Inferior parietal cortex (tissue), 1 donor: ENCODE results near the gene SELENOW.
"Not testable (repeated sequence)": the region's sequence is repeated elsewhere in the genome, so short reads cannot be mapped to it uniquely, and the experiment has no call there.

ENCODE experiments used
- DNase-seq: peaks from one replicate; pipeline ENCODE4 v3.0.0-alpha.2; 2016; ENCODE audit errors: extremely low spot score

SELENOW gene

DNA sequence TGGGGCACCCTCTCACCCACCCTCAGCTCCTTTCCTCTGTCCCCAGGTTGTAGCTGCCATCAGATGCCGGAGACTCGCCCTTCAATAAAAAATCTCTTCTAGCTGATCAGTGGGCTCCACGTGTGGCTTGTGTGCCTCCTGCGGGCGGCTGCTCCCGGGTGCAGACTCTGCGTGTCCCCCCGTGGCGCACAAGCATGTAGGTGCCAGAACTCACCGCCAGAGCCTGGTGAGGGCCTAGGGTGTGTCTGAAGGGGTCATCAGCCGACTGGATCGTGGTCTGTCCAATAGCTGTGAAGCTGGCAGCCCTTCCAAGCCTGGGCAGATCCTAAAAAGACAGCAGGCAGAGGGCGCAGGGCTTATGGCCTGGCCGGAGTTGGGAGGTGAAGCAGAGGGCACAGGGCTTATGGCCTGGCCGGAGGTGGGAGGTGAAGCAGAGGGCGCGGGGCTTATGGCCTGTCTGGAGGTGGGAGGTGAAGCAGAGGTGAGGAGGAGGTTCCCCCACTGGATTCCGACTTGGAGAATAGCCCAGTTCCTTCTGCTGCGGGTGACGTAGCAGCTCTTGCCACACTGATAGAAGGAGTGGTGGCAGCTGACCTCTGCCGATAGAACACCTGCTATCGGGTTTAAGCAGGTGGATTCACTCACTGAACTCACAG is 21.4 kb upstream of the SELENOW start:
- no peak for DNase-seq

DNA sequence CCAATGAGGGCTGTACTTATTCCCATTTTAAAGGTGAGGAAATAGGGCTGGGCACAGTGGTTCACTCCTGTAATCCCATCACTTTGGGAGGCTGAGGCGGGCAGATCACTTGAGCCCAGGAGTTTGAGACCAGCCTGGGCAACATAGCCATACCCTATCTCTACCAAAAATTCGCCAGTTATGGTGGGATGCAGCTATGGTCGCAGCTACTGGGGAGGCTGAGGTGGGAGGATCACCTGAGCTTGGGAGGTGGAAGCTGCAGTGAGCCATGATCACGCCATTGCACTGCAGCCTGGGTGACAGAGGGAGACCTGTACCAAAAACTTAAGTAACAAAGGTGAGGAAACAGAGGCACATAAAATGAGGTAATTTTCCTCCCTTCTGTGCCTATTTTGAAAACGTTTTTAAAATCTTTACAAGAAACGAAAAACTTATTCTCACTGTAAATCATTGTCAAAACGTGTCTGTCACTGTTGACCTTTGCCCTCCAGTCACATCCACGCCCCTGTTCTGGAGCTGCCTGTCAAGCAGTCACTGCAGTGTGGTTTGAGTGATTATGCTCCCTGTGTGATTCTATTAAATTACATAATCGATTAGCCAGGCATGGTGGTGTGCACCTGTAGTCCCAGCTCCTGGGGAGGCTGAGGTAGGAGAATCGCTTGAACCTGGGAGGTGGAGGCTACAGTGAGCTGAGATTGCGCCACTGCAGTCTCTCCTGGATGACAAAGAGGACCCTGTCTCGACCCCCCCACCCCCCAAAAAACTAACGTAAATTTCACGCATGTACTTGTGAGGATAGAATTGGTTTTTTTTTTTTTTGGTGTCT is 20.7 kb upstream of the SELENOW start:
- no peak for DNase-seq

GRCh38 chr19:47758443-47758804 is 20.1 kb upstream of the SELENOW start:
- no peak for DNase-seq

- DNase-seq, result no peak
Measured at GRCh38 chr19:47760632-47760999, 17.9 kb upstream of the SELENOW start.

DNA sequence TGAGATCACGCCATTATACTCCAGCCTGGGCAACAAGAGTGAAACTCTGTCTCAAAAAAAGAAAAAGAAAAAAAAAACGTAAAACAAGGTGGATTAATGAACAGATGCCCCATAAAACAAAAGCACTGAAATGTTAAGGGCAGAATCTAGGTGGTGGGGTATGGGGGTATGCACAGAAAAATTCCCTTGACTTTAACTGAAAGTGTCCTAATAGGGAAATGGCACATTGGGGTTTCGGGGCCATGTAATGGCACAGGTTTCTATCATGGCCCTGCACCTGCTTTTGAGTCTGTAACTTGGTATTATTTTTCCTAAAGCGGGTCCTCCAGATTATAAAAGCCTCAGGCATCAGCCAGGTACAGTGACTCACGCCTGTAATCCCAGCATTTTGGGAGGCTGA is 16.9 kb upstream of the SELENOW start:
- no peak for DNase-seq

DNA sequence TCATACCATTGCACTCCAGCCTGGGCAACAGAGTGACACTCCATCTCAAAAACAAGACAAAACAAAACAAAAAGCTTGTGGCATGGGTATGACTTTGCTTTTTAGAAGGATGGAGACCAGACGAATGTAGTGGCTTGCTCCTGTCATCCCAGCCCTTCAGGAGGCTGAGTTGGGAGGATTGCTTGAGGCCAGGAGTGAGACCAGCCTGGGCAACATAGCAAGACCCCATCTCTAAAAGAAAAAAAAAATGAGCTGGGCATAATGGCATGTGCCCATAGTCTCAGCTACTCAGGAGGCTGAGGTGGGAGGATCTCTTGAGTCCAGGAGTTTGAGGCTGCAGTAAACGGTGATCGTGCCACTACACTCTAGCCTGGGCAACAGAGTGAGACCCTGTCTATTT is 16.4 kb upstream of the SELENOW start:
- DNase-seq, result no peak

GRCh38 chr19:47762615-47763308 is 15.7 kb upstream of the SELENOW start:
- DNase-seq, result no peak

- not testable (repeated sequence) for DNase-seq
Measured at GRCh38 chr19:47764705-47765104, 13.8 kb upstream of the SELENOW start.

- peak; percentile 70 for DNase-seq
Measured at GRCh38 chr19:47765523-47766358, 12.8 kb upstream of the SELENOW start.

DNA sequence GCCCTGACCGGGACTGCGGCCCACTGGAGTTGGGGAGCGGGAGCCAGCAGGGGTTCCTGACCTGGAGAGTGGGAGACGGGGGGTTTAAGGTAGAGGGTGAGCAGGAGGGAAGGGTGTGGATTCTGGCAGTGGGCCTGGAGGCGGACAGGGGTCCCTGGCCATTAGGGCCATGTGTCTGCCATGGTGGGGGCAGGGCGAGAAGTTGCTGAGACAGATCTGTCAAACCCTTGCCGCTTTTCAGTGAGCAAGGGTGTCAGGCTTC is 12.2 kb upstream of the SELENOW start:
- DNase-seq, result no peak

DNA sequence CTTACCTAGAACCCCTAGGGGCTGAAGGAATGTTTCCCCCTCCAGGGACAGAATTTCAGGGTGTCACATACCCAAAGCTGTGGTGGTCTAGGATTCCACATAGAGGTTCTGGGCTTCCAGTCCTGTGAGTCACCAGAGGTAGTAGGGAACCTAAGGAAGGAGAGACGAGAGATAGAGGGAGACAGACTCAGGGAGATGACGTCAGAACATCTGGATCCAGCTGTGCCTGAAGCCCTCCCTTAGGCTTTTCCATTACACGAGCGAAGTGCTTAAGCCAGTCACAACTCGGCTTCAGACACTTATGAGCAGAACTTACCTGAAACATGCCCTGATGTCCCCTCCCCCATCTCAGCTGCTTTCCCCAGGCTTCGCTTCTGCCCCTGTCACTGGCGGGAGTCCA is 11.8 kb upstream of the SELENOW start:
- no peak for DNase-seq

- no peak for DNase-seq
Measured at GRCh38 chr19:47767349-47767748, 11.2 kb upstream of the SELENOW start.

- no peak for DNase-seq
Measured at GRCh38 chr19:47768604-47769003, 9.9 kb upstream of the SELENOW start.

- DNase-seq, result no peak
Measured at GRCh38 chr19:47769534-47769933, 9.0 kb upstream of the SELENOW start.

DNA sequence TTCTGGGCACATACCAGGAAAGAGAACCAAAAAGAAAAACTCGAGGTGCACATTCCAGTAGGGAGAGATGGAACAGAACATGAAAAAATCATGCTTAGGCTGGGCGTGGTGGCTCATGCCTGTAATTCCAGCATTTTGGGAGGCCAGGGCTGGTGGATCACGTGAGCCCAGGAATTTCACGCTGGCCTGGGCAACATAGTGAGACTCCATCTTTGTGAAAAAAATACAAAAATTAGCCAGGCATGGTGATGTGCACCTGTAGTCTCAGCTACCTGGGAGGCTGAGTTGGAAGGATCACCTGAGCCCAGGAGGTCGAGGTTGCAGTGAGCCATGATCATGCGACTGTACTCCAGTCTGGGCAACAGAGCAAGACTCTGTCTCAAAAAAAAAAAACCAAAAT is 7.2 kb upstream of the SELENOW start:
- not testable (repeated sequence) for DNase-seq

DNA sequence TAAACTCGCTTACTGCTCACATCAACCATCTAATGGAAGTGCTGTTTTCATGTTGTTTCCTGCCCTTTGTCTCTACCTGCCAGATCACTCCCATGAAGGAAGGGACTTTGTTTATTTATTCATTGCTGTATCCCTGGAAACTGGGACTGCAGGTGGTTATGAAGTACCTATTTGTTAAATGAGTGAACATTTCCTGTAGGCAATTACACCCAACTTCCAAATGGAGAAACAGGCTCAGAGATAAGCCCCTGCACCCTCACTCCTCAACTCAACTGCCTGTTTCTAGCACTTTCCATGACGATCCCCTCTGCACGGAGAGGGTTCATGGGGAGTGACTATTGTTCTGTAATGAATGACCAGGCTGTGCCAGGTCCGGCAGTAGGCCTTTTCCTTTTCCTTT is 1.9 kb upstream of the SELENOW start:
- no peak for DNase-seq

DNA sequence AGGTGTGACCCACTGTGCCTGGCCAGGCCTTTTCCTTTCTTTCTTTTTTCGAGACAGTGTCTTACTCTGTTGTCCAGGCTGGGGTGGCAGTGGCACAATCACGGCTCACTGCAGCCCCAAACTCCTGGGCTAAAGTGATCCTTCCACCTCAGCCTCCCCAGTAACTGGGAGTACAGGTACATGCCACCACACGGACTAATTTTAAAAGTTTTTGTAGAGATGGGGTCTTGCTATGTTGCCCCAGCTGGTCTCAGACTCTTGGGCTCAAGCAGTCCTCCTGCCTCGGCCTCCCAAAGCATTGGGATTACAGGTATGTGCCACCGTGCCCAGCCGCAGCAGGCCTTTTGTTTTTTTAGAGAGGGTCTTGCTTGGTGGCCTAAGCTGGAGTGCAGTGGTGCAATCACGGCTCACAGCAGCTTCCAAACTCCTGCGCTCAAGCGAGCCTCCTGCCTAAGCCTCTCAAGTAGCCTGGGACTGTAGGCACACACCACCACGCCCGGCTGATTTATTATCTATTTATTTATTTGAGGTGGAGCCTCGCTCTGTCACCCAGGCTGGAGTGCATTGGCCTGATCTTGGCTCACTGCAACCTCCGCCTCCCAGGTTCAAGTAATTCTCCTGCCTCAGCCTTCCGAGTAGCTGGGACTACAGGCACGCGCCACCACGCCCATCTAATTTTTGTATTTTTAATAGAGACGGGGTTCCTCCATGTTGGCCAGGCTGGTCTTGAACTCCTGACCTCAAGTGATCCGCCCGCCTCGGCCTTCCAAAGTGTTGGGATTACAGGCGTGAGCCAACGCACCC is 1.1 kb upstream of the SELENOW start:
- DNase-seq, result not testable (repeated sequence)

GRCh38 chr19:47778954-47779351 is 450 bp downstream of the SELENOW start:
- peak; percentile 45 for DNase-seq

GRCh38 chr19:47779524-47780214 is 1.2 kb downstream of the SELENOW start:
- DNase-seq, result peak; percentile 47

- DNase-seq, result no peak
Measured at GRCh38 chr19:47780215-47780551, 1.7 kb downstream of the SELENOW start.
